NCI-H1417 (cell line): ENCODE results near the gene SLC17A9.

ENCODE experiments used
- DNase-seq, 3 experiments: peaks; one replicate each; lab custom pipeline; 2025; lab: John Stamatoyannopoulos, UW

SLC17A9 gene, protein sequence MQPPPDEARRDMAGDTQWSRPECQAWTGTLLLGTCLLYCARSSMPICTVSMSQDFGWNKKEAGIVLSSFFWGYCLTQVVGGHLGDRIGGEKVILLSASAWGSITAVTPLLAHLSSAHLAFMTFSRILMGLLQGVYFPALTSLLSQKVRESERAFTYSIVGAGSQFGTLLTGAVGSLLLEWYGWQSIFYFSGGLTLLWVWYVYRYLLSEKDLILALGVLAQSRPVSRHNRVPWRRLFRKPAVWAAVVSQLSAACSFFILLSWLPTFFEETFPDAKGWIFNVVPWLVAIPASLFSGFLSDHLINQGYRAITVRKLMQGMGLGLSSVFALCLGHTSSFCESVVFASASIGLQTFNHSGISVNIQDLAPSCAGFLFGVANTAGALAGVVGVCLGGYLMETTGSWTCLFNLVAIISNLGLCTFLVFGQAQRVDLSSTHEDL

DNA sequence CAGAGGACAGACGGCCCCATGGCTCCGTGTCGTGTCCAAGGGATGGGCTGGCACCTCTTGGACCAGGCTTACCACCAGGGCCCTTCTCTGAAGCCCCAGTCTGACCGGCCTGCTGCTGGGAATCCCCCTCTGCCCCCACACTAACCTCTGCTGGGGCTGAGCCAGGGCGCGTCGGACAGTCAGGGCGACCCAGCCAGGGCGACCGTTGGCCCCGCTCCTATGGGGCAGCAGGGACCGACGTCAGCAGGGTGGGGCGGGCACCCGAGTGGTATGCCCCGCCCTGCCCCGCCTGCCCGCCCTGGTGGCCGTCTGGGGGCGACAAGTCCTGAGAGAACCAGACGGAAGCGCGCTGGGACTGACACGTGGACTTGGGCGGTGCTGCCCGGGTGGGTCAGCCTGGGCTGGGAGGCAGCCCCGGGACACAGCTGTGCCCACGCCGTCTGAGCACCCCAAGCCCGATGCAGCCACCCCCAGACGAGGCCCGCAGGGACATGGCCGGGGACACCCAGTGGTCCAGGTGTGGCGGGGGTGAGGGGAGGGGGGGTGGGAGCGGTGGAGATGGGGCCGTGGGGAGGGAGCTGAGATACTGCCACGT lies at the start of gene SLC17A9:
SLC17A9 (plus strand) TSS at position 337 of the 595 bp plus-strand sequence; CDS start at position 459, 122 bp downstream.
- DNase-seq, result no peak

DNA sequence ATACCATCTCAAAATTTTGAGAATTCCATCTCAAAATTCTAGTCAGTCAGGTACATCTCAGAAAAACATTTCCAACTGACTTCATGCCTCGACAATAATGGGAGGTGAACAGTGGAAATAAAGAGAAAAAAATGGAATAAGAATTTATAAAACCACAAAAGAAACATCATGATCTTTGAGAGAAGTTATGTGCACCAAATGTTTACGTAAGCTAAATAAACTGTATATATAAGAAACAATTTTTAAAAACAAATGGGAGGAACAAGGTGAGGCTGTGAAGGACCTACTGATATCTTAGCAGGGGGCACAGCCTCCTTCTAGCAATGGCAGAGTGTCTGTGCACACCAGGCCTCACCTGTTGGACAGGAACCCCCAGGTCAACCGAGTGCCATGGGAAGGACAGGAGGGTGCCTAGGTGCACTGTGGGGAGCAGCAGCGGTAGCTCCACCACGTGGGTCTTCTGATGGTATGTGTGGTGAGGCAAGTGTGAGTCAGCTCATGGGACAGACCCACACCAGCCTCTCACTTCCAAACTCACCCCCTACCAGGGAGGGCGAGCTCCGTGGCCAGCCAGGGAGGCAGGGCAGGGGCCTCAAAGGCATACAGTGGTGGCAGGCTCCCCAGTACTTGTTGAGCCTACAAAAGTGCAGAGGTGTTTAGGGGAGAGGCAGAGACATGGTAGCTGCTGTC lies 49.4 kb upstream of the SLC17A9 start:
- DNase-seq, result no peak

DNA sequence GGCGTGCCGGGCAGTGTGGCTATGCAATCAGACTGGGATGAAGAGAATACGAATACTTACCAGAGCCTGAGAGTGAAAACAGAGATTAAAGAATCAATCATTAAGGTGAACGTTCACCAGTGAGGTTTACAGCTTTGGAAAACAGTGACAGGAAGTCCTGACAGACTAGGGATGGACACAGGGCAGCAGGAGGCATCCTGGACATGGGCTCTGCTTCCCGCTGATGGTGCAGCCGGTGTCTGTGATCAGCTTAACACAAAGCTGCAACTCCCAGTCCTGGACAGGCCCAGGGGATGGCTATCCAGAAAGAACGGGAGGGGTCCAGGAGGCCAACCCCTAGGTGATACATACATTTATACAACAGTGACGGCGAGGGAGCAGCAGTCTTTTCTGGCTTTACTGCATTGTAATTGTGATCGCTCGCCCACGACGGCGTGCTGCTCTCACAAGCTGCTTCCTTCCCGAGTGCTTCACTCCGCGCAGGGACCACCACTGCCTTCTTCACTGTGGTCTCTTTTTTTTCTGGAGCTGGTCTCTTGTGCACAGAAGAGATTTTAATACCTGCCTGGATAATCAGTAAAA lies 46.9 kb upstream of the SLC17A9 start:
- no peak for DNase-seq

DNA sequence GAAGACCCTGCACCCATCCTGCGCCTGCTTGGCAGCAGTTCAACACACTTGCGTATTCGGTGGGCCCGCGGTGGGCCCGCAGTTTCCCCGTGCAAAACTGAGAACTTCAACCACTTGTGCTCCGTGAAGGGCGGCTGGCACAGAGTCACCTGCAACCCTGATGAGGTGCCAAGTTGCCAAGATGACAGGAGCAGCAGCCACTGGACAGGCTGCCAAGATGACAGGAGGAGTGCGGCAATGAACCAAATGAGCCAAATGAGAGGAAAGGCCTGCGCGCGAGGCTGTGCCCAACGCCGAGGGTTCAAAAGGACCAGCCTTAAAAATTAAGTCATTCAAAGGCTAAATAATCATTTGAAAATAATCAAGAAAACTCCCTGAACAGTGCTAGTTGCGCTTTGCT lies 46.3 kb upstream of the SLC17A9 start:
- DNase-seq, result no peak

DNA sequence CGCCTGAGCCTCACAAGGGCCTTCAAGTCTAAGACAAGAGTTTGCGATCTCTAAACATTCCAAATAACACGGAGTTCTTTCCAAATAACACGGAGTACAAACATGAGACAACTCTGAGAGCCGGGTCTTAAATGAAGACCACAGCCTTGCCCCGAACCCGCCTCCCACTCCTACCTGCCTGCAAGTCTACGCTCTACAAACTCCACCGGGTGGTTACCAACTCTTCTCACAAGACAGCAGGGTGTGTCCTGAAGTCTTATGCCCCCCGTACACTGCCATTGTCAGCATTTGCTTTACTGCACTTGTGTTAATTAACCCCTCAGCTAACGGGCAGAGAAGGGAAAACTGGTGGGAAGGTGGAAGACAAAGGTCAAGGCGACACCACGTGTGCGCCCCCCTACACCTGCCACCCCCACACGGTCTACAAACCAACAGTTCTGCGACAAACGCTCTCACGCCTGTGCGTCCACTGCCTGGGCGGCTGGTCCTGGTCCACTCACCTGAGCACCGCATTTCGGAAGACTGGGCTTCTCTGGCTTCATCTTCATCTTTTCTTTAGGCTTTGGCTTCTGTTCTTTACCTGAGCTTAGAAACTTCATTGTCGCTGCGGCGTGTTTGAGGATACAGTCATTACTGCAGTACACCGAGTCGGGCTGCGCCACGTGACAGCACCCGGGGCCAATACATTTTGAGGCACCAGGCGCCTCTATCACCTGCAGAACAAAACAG lies 45.7 kb upstream of the SLC17A9 start:
- DNase-seq, result no peak

DNA sequence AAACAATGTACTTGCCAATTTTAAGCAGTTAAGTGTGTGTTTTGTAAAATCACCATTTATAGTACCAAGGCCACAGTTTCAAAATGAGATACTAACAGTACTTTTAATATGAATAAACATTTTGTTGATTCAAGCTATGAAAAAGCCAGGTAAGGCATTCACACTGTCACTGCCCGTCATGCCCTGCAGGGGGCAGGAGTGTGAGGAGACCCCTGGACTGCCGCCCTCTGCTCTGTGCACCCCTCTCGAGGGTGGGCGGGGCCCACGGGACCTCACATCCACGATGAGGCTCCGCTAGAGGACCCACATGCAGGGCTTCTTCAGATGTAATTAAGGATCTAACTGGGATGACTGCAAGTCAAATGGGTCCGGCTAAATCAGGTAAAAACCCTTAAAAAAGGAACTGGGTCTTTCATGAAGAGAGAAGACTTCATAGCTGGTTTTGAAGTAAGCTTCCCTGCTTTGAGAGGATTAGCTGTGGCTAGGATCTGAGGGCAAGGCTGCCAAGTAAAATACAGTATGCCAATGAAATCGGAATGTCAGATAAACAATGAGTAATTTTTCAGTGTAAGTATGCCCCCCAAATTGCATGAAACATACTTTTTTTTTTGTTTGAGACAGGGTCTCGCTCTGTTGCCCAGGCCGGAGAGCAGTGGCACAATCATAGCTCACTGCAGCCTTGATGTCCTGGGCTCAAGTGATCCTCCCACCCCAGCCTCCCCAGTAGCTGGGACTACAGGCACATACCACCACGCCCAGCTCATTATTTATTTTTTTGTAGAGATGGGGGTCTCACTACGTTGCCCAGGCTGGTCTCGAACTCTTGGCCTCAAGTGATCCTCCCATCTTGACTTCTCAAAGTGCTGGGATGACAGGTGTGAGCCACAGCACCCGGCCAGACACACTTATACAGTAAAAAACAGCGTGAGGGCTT lies 44.9 kb upstream of the SLC17A9 start:
- no peak for DNase-seq

DNA sequence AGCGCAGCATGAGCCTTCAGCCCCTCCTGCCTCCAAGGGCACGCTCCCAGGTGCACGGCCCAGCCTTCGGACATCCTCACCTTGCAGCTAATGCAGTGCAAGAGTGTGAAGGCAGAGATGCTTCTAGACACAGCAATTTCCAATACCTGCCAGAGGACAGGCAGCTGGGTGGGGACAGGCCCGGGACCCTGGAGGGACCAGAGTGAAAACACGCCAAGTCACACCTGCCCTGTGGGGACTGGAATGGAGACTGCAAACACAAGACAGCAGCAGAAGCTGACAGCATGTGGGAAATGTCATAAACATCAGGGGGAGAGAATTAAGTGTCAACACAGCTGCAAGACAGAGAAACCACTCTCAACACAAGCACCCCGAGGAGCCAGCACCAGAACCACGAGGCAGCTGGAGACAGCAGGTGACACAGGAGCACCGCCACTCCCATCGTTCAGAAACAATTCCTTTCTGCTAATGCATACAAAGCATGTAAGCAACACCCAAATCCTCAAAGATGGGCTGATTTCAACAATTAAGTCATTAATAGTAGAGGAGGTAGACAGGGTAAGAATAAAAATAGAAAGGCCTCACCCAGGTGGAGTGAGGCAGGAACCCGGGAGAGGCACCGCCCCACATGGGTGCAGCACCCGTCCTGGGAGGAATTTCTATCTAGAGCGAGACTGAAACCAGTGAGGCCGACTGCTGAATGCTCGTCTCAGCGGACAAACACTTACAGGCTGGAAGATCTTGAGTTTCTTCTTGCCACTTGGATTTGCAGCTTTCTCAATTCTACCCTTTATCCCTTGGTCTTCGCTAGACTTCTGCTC lies 43.3 kb upstream of the SLC17A9 start:
- peak; percentile 90 to 98 (median 92) for DNase-seq

DNA sequence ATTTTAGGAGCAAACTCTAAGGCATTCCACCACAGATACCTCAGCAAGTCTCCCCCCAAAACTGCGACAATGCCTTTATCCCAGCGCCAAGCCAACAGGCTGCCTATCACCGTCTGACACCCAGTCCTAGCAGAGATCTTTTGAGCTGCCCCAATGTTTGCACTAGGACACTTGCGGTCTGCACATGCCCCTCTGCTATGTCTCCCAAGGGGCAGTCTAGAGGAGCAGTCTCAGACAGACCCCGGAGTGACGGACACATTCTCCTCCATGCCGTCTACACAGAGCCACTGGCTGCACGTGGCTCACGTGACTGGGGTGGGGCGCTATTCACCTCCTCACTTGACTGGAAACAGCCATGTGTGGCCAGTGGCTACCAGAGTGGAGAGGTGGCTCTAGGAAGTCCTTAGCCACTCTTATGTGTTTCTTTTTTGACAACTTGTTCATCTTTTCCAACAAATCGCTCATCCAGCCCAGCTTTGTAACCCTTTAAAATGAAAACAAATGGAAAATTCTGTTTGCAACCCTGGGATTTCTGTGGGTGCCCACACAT lies 42.2 kb upstream of the SLC17A9 start:
- DNase-seq, result peak in 1 of 3 experiments; percentile 53

DNA sequence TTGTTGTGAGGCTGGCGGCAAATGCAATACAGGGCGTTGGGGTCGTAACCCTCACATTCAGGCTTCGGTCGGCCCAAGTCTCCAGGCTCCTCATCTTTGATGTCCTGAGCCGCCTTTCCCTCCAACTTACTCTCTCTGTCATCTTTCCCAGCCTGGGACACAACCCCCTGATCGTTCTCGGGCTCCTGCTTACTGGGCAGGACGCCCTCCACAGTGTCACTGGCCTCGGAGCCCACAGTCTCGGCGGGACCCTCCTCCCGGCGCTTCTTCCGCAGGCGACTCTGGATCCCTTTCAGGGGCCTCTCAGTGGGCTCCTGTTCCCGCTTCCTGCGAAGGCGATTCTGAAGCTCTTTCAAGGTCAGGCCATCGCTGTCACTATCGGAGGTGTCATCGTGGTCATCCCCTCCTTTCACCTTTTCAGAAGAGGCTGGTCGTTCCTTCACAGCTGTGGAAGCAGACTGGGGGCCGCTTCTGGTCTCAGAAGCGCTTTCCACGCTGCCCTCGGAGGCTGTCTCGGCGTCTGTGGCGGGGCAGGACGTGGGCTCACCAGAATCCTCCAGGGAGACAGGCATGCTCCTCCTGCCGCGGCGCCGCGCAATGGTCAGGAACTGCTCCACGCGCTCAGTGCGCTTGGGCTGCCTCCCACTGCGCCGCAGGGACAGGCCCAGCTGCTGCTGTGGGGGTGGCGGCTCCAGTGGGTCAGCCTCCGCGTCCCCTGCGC lies 41.6 kb upstream of the SLC17A9 start:
- DNase-seq, result no peak

DNA sequence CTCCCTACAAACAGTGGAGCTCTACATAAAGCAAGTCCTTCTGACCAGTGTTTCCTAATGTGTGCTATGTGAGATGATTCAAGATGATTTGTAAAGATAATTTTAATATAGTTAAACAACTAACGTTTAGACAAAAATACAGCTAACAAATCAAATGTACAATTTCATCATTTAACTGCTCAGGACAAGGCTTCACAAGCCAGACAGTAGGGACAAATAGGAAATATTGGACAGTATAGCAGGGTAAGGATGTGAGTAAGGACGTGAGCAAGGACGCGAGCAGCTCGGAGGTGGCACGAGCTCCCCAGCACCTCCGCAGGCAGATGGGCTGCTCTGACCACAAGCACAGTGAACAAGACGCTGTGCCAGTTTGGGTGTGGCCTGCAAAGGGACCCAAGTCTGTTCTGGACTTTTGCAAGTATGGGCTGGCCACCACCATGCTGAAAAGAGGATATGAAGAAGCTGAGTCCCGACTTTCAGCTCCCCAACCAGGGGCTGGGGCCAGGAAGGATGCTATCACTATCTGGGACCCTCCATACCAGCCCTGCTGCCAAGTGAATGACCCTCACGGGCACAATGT lies 40.7 kb upstream of the SLC17A9 start:
- DNase-seq, result no peak

DNA sequence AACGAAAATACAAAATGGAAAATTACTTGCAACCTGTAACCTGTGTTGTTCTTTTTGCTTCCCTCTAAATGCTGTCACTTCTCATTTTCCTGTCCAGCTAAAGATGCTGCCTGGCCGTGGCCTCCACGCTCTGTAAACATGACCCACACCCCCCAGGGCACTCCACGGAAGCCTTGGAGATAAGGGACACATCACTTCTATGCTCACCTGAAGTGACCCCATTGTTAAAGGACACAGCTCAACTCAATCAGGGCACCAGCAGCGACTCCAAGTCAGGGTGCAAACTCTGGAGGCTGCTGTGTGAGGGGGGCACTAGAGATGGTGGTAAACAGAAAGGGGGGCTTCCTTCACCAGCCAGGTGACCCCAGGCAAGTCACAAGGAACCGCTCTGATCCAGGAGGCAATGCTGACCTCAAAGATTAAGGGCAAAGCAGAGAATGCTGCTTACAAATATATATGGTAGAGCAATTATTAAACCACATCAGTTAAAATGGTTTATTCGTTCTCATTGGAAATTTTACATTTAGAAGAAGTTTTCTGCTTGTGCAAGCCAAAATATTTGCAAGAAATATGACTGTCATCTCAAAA lies 39.4 kb upstream of the SLC17A9 start:
- peak in 1 of 3 experiments; percentile 9 for DNase-seq

DNA sequence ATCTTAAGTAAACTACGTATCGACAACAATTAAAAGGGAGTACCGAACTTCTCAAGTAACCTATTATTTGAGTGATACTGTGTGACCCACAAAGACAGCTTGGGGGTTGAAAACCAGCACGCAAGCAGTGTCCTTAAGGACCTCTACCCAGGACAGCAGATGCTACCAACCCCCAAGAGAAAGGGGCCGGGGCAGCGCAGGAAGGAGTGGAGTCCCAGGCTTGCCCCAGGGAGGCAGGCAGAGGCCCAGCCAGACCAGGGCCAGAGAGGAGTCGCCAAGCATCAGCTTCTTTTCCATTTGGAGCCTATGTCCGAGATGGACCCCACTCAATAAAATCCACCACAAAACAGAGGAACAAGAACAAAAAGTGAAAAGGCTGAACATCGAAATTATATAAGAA lies 38.1 kb upstream of the SLC17A9 start:
- no peak for DNase-seq

DNA sequence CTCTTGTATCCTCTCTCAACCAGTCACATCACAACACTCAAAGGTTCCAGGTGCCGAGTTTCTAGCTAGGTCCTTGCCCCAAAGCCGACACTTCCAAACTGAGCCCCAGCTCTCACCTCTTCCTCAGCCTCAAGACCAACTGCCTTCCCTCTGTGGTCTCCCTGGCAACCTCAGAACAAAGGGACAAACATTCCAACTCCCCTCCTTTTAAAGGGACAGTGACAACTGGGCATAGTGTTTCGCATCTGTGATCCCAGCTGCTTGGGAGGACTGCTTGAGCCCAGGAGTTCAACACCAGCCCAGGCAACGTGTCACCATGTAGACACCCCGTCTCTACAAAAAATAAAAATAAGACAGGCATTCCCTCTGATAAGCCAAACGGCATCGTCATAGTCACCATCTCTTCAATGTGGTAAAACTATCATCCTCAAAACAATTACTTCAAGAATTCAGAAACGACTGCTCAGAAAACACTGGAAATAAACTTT lies 37.5 kb upstream of the SLC17A9 start:
- peak; percentile 36 to 79 (median 52) for DNase-seq

DNA sequence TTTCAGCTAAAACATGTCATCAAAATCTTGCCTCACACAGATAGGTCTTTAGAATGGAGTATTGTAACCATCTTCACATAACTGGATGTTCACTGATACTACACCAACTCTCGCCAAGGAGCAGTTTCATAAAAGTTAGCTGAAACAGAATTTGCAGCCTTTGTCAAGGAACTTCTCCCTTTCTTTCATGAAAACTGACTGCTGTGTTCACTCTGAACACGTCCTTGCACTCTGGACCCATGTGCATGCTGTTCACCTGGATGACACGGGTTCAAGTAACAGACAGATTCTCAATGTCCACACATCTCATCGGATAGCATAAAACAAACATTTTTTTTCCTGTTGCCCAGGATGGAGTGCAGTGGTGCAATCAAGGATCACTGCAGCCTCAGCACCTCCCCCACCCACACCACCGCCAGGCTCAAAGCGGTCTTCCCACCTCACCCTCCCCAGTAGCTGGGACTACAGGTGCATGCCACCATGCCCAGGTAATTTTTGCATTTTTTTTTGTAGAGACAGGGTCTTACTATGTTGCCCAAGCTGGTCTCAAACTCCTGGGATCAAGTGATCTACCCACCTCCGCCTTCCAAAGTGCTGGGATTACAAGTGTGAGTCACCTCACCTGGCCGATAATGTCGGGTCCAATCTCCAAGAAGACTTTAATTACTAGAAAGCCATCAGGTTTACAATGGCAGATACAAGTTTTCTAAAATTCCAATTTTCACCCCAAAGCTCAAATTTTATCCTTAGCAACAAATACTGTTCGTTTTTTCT lies 35.6 kb upstream of the SLC17A9 start:
- no peak for DNase-seq

DNA sequence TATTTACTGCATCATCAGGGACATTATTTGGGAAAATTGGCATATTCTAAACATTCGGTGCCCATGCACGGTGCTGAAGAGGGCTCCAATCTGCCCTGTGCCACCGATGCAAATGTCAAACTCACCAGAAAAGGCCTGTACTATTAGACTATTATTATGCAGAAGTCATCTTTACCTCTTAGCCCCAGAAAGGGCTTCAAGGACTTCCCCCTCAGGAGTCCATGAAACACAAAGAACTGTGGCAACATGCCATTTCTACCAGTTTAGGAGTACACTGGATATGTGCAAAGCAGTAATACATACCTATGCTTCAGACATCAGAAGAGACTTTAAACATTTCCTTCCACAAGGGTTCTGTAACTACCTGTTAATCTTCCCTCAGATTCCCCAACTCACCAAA lies 34.8 kb upstream of the SLC17A9 start:
- DNase-seq, result no peak

DNA sequence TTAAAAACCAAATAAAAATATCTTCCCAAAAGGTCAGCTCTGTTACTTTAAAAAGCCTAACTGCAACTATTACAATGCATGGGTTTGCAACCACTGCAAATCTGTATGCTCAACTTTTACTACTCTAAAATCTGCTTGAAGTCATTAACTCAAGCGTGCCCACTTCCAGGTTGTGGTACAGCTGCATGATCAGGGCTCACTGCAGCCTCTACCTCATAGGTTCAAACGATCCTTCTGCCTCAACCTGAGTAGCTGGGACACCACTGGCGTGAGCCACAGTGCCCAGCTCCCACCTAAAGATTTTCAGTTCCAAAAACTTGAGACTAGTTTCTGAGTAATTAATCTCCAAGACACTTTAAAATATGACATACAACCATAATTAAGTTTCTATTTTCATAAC lies 34.4 kb upstream of the SLC17A9 start:
- no peak for DNase-seq

DNA sequence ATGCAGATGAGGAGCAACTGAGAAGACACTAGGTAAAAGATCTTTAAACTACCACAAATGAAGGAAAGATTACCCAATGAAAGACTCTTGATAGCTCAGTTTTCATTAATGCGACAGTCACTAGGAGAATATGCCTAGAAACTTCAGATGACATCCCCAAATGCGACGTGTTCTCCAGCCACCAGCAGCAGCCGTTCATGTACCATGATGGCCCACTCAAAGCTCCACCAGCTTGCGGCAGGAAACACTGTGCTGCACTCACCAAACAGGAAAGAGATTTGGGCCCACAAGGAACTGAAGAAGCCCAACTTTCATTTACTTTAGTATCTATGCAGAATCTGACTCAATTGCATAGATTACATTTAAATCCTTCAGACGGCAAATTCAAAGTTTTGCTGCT lies 33.7 kb upstream of the SLC17A9 start:
- DNase-seq, result no peak
